K562 (cell line): Measurements from ENCODE around the gene ARMC7. TPM values are rescaled to one million over a fixed set of nuclear protein-coding genes. Genes with fewer than 3 reads are reported as not detected.
A peak's percentile ranks its signal among the peaks of the same experiment; 100 is the strongest.

Experiments used
- ATF1 ChIP-seq, 2 experiments: fragments of 450-650 bp in 1 of 2; IDR thresholded peaks; 2 replicates each; pipeline ENCODE4 v1.6.1; 2016; ENCODE audit warnings: missing compliant biosample characterization in 1 of 2, missing genetic modification characterization in 1 of 2
- CAMTA2 ChIP-seq: fragments of 250-450 bp; sonication (Bioruptor Pico); conservative IDR thresholded peaks from 2 replicates; pipeline ENCODE4 v1.5.1; 2022
- FOXK1 ChIP-seq: sonication (generic); formaldehyde crosslinking; IDR thresholded peaks from 2 replicates; pipeline ENCODE4 v1.8.0; 2022; ENCODE audit warnings: missing genetic modification reagents, mild to moderate bottlenecking, borderline replicate concordance
- KDM2B ChIP-seq: fragments of 250-450 bp; sonication (Bioruptor Pico); IDR thresholded peaks from 2 replicates; pipeline ENCODE4 v1.8.0; 2021; ENCODE audit warnings: mild to moderate bottlenecking, moderate library complexity
- SAFB ChIP-seq: fragments of 200-400 bp; formaldehyde crosslinking; IDR thresholded peaks from 2 replicates; pipeline ENCODE4 v1.6.1; 2017; ENCODE audit warnings: low read depth, low read length, borderline replicate concordance
- SREBF2 ChIP-seq: sonication (generic); formaldehyde crosslinking; IDR thresholded peaks from 2 replicates; pipeline ENCODE4 v1.4.0; 2020; ENCODE audit warnings: mild to moderate bottlenecking, missing genetic modification reagents
- THRAP3 ChIP-seq: fragments of 450-650 bp; IDR thresholded peaks from 2 replicates; pipeline ENCODE4 v1.6.1; 2016; ENCODE audit warnings: mild to moderate bottlenecking, inconsistent platforms, borderline replicate concordance
- TSC22D4 ChIP-seq: fragments of 450-650 bp; IDR thresholded peaks from 2 replicates; pipeline ENCODE4 v1.6.1; 2016; ENCODE audit warnings: missing genetic modification characterization, missing biosample characterization, control low read depth
- ZC3H4 ChIP-seq: sonication (generic); formaldehyde crosslinking; IDR thresholded peaks from 2 replicates; pipeline ENCODE4 v1.9.0; 2021; ENCODE audit warnings: missing genetic modification reagents, borderline replicate concordance
- ZKSCAN3 ChIP-seq: fragments of 250-450 bp; sonication (Bioruptor Pico); IDR thresholded peaks from 2 replicates; pipeline ENCODE4 v1.4.0; 2020
- ZNF41 ChIP-seq: fragments of 250-450 bp; sonication (Bioruptor Pico); conservative IDR thresholded peaks from 2 replicates; pipeline ENCODE4 v1.4.0; 2020; ENCODE audit warnings: mild to moderate bottlenecking
- ZSCAN29 ChIP-seq: fragments of 450-650 bp; IDR thresholded peaks from 2 replicates; pipeline ENCODE4 v1.6.1; 2017
- polyA plus RNA-seq, 8 experiments: library from polyadenylated mRNA; depleted of rRNA in 4 of 8; stranded (reverse) in 5 of 8; unstranded in 3 of 8; fragments of >200 nt; fragmentation: Nextera tagmentation in 2 of 8; fragmentation: Illumina TruSeq in 1 of 8; extraction: Ambion mirVana in 2 of 8; extraction: Trizol in 1 of 8; gene quantifications; 2 replicates each; pipeline versions ENCODE4 v1.2.1 to v1.2.3, GENCODE V29; 2011 to 2014; ENCODE audit warnings: inconsistent platforms in 1 of 8, missing spikeins in 1 of 8
- total RNA-seq, 7 experiments: library from RNA; depleted of rRNA in 6 of 7; stranded (reverse); fragments of >200 nt in 6 of 7; fragmentation: Illumina TruSeq in 2 of 7; extraction: Trizol in 2 of 7; gene quantifications; 2 replicates each; pipeline versions ENCODE4 v1.2.1 to v1.2.3, GENCODE V29; 2011 to 2021; ENCODE audit warnings: low replicate concordance in 1 of 7
- TF ChIP-seq, protein P1 (sequence below): conservative IDR thresholded peaks from 2 replicates; pipeline ENCODE4 v1.6.1; 2011; ENCODE audit warnings: low read depth, mild to moderate bottlenecking, low read length; ENCODE audit not compliant: control insufficient read depth
- TF ChIP-seq, protein P2 (sequence below): sonication (generic); formaldehyde crosslinking; IDR thresholded peaks from 2 replicates; pipeline ENCODE4 v1.8.0; 2022; ENCODE audit warnings: missing genetic modification reagents, mild to moderate bottlenecking, moderate library complexity, borderline replicate concordance

ARMC7 gene
- total and polyA plus RNA-seq, 9 of the 15 experiments (the other 6 are each of a cell fraction or from before 2014, with no cell fraction given) = 1.4 to 15.2 (median 5.9) TPM

DNA sequence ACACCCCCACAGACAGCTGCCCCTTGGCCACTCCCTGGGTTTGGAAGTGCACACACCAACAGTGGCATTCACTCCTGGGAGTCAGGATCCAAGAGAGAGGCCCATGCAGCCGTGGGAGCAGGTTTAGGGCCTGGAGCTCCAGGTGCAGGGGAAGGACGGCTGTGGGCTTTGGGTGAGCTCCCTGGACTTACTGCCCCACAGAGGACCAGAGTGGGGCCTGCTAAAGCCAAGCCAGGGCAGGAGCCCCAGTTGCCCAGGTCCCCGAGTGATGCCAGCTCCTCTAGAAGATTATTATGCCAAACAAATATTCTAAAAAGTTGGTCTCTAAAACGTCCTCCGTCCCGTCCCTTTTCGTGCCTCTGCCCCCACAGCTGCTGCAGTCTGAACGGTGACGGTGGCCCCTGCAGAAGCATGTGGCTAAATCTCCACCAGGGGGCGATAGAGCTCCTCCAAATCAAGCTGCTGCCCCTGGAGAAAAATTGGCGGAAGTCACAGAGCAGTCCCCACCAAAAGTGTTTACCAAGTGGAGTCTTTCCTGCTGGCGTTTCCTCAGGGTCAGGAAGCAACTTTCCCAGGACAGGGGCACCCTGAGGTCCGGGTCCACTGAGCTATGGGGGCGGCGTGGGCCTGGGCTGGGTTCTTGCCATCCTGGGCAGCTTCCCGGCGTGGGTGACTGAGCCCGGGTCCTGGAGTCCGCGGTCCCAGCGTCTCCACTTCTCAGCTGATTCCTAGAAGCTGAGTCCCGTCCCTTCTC, 4.2 kb downstream of the ARMC7 start (continued):
- no peak for TF ChIP-seq TSC22D4
- no peak for TF ChIP-seq ZC3H4 (CRISPR knock-in tag)
- no peak for TF ChIP-seq FOXK1
- TF ChIP-seq, protein P1, sequence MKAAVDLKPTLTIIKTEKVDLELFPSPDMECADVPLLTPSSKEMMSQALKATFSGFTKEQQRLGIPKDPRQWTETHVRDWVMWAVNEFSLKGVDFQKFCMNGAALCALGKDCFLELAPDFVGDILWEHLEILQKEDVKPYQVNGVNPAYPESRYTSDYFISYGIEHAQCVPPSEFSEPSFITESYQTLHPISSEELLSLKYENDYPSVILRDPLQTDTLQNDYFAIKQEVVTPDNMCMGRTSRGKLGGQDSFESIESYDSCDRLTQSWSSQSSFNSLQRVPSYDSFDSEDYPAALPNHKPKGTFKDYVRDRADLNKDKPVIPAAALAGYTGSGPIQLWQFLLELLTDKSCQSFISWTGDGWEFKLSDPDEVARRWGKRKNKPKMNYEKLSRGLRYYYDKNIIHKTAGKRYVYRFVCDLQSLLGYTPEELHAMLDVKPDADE = no peak
- TF ChIP-seq ZNF41 = no peak
- TF ChIP-seq SAFB = no peak
- TF ChIP-seq KDM2B (CRISPR knock-in tag) = no peak
- TF ChIP-seq, protein P2, sequence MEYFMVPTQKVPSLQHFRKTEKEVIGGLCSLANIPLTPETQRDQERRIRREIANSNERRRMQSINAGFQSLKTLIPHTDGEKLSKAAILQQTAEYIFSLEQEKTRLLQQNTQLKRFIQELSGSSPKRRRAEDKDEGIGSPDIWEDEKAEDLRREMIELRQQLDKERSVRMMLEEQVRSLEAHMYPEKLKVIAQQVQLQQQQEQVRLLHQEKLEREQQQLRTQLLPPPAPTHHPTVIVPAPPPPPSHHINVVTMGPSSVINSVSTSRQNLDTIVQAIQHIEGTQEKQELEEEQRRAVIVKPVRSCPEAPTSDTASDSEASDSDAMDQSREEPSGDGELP = peak; percentile 83
- TF ChIP-seq ZKSCAN3 (CRISPR knock-in tag) = no peak
- TF ChIP-seq ZSCAN29 = no peak
- no peak for TF ChIP-seq SREBF2 (CRISPR knock-in tag)
- no peak for TF ChIP-seq ATF1 (CRISPR knock-in tag; IDR thresholded peaks at IDR 0.05)
- peak; percentile 46; the same call in 1 of the 2 replicates for TF ChIP-seq ATF1 (tag; IDR thresholded peaks at IDR 0.05)
- TF ChIP-seq THRAP3 = no peak
- no peak for TF ChIP-seq CAMTA2 (CRISPR knock-in tag)
